ENCODE results near the gene MKRN2OS.

Gene MKRN2OS
- 0 reads per million in 2 experiments for total RNA-seq

DNA sequence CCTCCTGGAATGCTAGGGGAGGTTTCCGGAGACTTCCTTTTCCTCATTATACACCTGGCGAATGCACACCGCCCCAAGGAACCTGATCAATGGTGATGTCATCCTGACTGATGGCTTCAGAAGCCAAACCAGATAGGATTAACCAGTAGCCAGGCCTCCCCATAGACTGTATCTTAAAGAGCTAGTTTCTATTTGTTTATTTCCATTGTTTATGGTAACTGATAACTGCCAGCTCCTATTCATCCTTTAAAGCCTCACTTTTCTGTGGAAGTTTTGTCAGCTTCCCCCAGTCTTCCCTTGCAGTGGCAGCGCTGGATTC lies at the start of gene MKRN2OS:
TSS of gene MKRN2OS (minus strand) at position 27 of the 319 bp plus-strand sequence. CDS start 35 bp downstream, outside the sequence.
- no peak for DNase-seq (ENCODE audit: low read depth)

GRCh38 chr3:12593473-12593872 lies 48.2 kb upstream of the MKRN2OS start:
- no peak for DNase-seq (ENCODE audit: low read depth)

- DNase-seq (ENCODE audit: low read depth): no peak
Measured at GRCh38 chr3:12591997-12592715, 46.9 kb upstream of the MKRN2OS start.

DNA sequence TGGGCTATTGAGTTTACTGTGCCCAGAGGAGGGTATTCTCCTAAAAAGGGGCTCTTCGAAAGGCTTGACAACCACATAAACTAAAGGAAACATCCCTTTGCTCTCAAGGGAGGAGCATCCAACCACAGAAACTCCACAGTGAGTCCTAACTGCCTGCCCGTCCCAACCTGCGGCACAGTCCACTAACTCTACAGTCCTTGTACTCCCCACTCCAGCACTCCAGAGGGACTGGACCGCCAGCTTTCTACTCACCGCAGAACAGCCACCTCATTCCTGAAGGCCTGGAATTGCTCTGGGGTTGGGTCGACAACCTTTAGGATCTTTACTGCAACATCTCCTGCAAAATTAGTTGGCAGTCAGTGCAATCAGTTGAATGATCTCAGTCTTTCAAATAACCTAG lies 46.2 kb upstream of the MKRN2OS start:
- DNase-seq (ENCODE audit: low read depth): no peak

GRCh38 chr3:12590096-12590495 lies 44.8 kb upstream of the MKRN2OS start:
- no peak for DNase-seq (ENCODE audit: low read depth)

- DNase-seq (ENCODE audit: low read depth): no peak
Measured at GRCh38 chr3:12588039-12589009, 43.0 kb upstream of the MKRN2OS start.

DNA sequence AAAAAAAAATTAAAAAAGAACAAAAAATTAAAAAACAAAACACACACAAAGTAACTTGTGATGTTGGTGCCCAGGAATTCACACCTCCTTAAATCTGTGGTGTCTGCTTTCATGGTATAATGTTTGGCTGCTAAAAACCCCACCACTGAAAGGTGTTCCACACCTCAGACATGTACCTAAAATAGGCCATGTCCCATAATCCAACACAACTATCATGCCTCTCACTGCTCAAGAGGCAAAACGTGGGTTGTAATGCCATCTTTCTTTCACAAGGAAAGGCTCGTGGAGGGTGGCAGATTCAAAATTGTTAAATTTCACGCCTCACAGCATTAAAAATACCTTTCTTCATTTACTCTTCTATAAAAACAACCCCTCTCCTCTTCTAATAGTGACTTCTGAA lies 41.1 kb upstream of the MKRN2OS start:
- no peak for DNase-seq (ENCODE audit: low read depth)

GRCh38 chr3:12585970-12586369 lies 40.7 kb upstream of the MKRN2OS start:
- DNase-seq (ENCODE audit: low read depth): no peak

- DNase-seq (ENCODE audit: low read depth): no peak
Measured at GRCh38 chr3:12585181-12585580, 39.9 kb upstream of the MKRN2OS start.

DNA sequence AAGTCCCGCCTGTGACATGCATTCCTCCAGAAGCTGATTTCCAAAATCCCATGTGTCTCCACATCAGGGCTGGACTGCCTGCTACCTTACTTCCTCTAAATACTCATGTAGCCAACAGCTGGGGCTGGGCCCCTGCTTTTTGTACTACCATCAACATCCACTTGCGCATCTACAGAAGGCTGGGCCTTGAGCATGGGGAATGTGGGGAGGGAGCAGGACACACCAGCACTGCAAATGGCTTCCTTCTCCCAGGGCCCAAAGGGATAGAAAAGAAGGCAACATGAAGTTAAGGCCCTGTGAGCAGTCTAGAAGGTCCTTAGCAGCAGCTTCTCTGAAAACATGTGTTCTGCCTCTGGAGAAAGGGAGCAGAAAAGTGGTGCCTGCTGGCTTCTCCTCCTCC lies 38.8 kb upstream of the MKRN2OS start:
- DNase-seq (ENCODE audit: low read depth): no peak

DNA sequence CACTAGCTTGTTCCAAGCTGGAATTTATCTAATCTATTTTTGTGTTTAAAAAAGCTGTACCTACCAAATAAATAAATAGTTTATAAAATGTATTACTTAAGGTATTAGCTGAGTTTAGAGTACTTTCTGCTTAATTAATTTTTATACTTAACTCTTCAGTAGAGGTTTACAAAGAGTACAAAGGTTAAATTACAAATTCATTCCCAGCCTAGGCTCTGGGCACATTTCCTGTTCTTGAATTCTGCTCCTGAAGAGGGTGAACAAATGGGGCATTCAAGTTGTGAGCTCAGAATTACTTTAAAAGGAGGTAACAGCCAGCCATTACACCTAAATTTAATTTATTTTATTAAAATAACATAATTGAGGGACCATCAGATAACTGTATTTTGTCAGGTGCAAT lies 38.0 kb upstream of the MKRN2OS start:
- DNase-seq (ENCODE audit: low read depth): no peak

DNA sequence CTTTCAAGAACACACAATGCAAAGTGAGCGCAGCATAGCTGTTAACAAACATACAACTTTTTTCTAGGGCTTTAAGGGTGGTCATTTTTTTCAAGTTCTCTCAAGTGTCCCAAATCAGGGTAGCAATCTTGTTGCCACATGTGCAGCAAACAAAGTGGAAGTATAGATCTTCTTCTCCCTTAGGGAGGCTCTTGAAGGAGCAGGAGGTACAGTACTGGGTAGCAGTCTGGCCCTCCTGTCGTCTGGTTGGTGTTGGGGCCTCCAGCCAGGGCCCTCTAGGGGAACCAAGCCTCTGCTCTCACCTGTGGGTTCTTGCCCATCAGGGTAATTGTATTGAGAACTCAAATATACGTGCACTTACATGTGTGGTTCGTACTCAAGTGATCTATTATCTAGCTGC lies 37.4 kb upstream of the MKRN2OS start:
- no peak for DNase-seq (ENCODE audit: low read depth)

DNA sequence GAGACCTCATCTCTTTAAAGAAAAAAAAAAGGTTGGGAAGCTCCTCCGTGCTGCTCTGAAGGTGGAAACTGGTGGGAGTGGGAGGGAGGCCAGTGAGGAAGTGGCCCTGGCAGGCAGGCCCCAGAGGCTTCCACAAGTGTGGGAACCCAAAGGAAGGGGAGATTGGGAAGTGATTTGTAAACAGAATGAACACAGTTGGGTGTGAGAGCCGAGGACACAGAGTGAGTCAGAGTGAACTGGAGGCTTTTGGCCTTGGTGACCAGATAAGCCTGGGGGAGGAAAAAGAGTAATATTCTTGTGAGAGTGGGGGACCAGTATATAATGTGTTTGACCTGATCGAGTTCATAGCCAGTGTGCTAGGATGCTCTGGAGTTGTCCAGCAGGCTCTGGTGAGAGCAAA lies 34.6 kb upstream of the MKRN2OS start:
- DNase-seq (ENCODE audit: low read depth): no peak

DNA sequence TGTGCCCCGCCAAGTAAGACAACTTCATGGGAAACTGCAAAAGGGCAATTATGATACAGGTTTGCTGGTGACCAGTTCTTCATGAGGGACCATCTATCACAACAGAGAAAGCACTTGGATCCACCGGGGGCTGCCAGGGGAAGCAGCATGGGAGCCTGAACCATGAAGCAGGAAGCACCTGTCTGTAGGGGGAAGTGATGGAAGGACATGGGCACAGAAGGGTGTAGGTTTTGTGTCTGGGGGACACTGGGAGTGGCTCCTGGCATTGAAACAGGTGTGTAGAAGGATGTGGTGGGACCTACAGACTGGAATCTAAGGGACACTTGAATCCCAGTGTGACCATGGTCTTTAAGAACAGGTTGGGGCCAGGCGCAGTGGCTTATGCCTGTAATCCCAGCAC lies 34.2 kb upstream of the MKRN2OS start:
- DNase-seq (ENCODE audit: low read depth): no peak

DNA sequence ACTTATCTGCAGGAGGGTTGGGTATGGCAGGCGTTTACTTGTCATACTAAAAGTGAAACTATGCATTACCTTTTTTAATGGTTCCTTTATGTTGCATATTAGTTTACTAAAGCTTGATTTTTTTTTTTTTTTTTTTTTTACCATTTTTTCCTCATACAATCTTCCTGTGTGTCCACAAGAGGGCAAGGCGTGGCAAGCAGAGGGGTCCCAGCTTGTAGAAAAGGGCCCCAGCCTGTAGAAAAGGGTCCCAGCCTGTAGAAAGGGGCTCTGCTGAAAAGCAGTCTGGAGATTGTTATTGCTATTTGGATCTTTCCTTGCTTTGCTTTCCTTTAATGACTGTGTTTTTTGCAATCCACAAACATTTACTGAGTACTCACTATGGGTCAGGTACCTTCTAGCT lies 33.4 kb upstream of the MKRN2OS start:
- no peak for DNase-seq (ENCODE audit: low read depth)

- no peak for DNase-seq (ENCODE audit: low read depth)
Measured at GRCh38 chr3:12577379-12577778, 32.1 kb upstream of the MKRN2OS start.

GRCh38 chr3:12574661-12575060 lies 29.4 kb upstream of the MKRN2OS start:
- DNase-seq (ENCODE audit: low read depth): no peak

GRCh38 chr3:12574131-12574530 lies 28.8 kb upstream of the MKRN2OS start:
- DNase-seq (ENCODE audit: low read depth): no peak

DNA sequence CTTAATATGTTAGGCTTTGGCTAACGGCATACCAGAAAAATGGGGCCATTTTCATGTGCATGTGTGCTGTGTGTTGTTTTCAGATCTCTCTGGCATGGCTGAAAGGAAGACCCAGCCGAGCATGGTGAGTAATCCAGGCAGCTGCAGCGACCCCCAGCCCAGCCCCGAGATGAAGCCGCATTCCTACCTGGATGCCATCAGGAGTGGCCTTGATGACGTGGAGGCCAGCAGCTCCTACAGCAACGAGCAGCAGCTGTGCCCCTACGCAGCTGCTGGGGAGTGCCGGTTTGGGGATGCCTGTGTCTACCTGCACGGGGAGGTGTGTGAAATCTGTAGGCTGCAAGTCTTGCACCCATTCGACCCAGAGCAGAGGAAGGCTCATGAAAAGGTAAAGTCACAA lies 26.7 kb upstream of the MKRN2OS start:
- no peak for DNase-seq (ENCODE audit: low read depth)

DNA sequence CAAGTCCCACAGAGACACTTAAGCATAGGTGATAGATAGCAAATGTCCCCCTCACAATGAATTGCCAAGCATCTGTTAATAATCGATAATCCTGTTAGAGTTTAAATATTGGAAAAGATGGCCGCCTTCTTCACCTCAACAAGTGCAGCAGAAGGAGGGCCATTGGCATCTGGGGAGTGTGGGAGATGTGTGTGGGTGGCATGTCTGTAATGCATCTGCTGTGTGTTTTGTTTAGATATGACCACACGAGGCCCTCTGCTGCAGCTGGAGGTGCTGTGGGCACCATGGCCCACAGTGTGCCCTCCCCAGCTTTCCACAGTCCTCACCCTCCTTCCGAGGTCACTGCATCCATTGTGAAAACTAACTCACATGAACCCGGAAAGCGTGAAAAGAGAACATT lies 24.5 kb upstream of the MKRN2OS start:
- DNase-seq (ENCODE audit: low read depth): no peak

- DNase-seq (ENCODE audit: low read depth): no peak
Measured at GRCh38 chr3:12568747-12569146, 23.4 kb upstream of the MKRN2OS start.

DNA sequence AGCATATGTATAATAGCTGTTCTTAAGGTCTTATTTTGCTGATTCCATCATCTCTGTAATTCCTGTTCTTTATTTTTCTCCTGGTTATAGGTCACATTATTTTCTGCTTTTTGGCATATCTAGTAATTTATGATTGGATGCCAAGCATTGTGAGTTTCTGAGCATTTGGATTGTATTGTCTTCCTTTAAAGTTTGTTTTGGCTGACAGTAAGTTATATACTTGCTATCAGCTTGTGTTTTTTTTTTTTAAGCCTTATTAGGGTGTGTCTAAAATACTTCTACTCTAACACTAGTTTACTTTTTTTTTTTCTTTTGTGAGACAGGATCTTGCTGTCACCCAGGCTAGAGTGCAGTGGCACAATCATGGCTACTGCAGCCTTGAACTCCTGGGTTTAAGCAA lies 21.7 kb upstream of the MKRN2OS start:
- DNase-seq (ENCODE audit: low read depth): no peak

DNA sequence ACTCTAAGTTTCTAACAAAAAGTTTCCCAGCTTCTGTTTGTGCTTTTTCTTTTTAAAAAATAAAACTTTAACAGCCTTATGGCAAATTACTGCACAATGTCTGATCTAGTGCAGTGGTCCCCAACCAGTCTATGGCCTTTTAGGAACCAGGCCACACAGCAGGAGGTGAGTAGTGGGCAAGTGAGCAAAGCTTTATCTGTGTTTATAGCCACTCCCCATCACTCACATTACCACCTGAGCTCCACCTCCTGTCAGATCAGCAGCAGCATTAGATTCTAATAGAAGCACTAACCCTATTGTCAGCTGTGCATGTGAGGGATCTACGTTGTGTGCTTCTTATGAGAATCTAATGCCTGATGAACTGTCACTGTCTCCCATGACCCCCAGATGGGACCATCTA lies 17.2 kb upstream of the MKRN2OS start:
- no peak for DNase-seq (ENCODE audit: low read depth)
